H1 (cell line): ENCODE measurements around the gene FAM193A. TPM values are rescaled to one million over a fixed set of nuclear protein-coding genes. Genes with fewer than 3 reads are reported as not detected.

Source experiments
- BCL11A ChIP-seq, 2 experiments: IDR thresholded peaks; one replicate each; pipeline ENCODE4 v1.6.1; 2011; ENCODE audit warnings: low read depth in 2 of 2, low read length in 2 of 2, mild to moderate bottlenecking in 2 of 2
- BRCA1 ChIP-seq: IDR thresholded peaks from 2 replicates; pipeline ENCODE4 v1.6.1; 2012; ENCODE audit warnings: low read depth, low read length, improper control_type of control experiment
- KDM1A ChIP-seq: fragments of 200-600, 300-600 bp; sonication (generic); IDR thresholded peaks from 2 replicates; pipeline ENCODE4 v1.7.1; 2016; ENCODE audit warnings: mild to moderate bottlenecking, low read length, borderline replicate concordance
- SIN3A ChIP-seq, 2 experiments: IDR thresholded peaks in 1 of 2; conservative IDR thresholded peaks in 1 of 2; 2 replicates each; pipeline ENCODE4 v1.6.1; 2011 to 2012; ENCODE audit warnings: low read length in 2 of 2, improper control_type of control experiment in 1 of 2, low read depth in 1 of 2, mild to moderate bottlenecking in 1 of 2
- TAF7 ChIP-seq: optimal IDR thresholded peaks from 2 replicates; pipeline ENCODE3; 2011; ENCODE audit warnings: low read depth, mild to moderate bottlenecking, inconsistent platforms, low read length, moderate library complexity, borderline replicate concordance
- polyA plus RNA-seq, 7 experiments: library from polyadenylated mRNA; depleted of rRNA in 3 of 7; stranded (reverse) in 5 of 7; unstranded in 2 of 7; fragments of >200 nt in 5 of 7; fragments of 200-250 nt in 2 of 7; gene quantifications; 1 replicate in 5 of 7; 2 replicates in 1 of 7; 4 replicates in 1 of 7; pipeline versions ENCODE4 v1.2.1 to v1.2.3, GENCODE V29; 2011 to 2013; ENCODE audit warnings: missing spikeins in 2 of 7, mixed read lengths in 2 of 7
- total RNA-seq: library from RNA; stranded (reverse); fragmentation: NEBNext Ultra II Directional; extraction: Animal tissue kit (Norgen Biotek cat#: 25700); gene quantifications from 2 replicates; pipeline ENCODE4 v1.2.1, GENCODE V29; 2021

Gene FAM193A
- total and polyA plus RNA-seq, 2 of the 8 experiments (the other 6 are each of a cell fraction or from before 2014, with no cell fraction given) = 8.7 to 26.2 TPM

DNA sequence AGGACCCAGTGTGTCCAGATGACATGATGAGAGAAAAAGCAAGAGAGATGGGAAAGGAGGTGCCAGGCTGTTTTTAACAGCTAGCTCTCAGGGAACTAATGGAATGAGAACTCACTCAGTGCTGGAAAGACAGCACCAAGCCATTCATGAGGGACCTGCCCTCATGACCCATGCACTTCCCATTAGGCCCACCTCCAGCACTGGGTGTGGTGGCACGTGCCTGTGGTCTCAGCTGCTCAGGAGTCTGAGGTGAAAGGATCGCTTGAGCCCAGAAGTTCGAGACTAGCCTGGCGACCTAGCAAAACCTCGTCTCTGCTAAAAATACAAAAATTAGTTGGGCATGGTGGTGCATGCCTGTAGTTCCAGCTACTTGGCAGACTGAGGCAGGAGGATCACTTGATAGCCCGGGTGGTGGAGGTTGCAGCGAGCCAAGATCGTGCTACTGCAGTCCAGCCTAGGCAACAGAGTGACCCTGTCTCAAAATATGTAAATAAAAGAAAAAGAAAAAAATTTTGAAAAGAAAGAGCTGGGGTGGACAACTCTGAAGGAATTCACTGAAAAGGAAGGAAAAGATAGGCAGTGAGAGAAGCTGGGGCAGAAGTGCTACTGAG lies 50.9 kb downstream of the FAM193A start (continued):
- no peak for TF ChIP-seq BRCA1
- TF ChIP-seq TAF7 = no peak
- no peak for TF ChIP-seq BCL11A (IDR thresholded peaks at IDR 0.05; ENCODE audit: low read depth in 2 of 2, low read length in 2 of 2)
- TF ChIP-seq SIN3A (conservative IDR thresholded peaks at IDR 0.05 in 1 of 2, IDR thresholded peaks at IDR 0.05 in 1 of 2; ENCODE audit: low read depth in 1 of 2, low read length in 2 of 2) = no peak
- TF ChIP-seq KDM1A = no peak
